IPS DF 19.7 (cell line): ENCODE results near the gene ATG13.
"Not testable (repeated sequence)": the region's sequence is repeated elsewhere in the genome, so short reads cannot be mapped to it uniquely, and the experiment has no call there.

Source experiments
- DNase-seq: peaks from one replicate; pipeline ENCODE4 v3.0.0-alpha.2; 2013; ENCODE audit warnings: low read depth, low spot score

The ATG13 gene

DNA sequence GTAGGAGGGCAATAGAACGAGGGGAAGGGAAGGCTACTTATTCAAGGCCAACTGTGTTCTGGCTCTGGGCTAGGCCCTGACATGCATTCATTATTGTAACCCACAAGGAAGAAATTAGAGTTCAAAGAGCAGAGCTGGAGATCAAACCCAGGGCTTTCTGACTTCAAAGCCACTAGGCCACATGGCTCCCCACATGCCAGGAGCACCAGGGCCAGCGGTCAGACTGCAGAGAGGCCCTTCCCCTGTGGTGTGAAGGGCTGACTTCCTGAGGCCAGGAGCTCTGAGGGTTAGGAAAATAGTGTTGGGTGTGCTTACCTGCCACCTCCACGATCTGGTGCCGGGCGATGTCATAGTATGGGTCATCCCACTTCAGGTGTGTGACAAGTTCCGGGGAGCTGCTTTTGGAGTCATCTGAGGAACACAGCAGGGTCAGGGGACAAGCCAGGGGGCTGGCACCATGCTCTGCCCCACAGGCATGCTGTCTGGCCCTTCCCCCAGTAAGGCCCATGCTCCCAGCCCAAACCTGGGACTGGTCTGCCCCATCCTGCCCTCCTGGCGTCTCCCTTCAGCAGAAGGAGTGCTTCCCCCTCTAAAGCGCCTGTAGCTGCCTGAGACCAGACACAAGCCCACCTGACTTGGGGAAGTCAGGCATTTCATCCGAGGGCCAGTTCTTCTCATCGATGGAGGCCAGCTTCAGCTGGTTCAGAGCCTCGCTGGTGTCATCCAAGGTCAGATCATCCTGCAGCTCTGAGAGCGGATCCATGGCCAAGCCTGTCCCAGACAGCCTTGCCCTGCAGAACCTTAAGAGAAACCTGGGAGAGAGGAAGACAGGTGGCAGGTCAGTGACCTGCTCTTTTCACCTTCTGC is 78.2 kb downstream of the ATG13 start:
- DNase-seq, result no peak

DNA sequence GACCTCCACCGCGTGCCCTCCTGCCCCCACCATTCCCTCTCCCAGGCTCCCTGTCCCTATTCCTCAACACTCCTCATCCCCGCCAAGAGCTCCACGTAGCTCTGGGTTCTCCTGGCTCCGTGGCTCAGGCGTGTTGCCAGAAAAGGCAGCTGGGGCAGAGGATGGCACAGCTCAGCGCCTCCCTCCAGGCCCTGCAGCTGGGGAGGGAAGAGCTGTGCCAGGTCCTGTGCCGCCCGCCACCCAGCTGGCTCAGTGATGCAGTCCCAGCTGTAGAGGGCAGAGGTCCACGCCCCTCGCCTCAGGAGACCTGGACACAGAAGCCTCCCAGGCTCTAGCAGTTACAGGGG is 78.8 kb downstream of the ATG13 start:
- no peak for DNase-seq

DNA sequence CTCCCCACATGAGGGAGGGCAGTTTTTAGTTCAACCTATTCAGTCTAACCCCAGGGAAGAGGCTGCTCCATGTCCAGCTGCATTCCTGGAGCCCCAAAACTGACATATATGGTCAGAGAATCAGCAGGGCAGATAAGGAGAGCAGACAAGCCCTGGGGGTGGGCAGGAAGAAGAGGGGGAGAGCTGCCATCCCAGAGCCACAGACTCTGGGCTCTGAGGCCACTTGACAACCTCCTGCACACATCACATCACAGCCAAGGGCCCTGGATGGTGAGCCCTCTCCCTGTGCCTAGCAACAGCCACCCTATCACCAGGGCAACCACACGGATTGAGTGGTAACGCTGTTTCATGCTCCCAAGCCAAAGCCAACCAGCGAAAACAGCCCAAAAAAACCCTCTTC is 80.0 kb downstream of the ATG13 start:
- no peak for DNase-seq

DNA sequence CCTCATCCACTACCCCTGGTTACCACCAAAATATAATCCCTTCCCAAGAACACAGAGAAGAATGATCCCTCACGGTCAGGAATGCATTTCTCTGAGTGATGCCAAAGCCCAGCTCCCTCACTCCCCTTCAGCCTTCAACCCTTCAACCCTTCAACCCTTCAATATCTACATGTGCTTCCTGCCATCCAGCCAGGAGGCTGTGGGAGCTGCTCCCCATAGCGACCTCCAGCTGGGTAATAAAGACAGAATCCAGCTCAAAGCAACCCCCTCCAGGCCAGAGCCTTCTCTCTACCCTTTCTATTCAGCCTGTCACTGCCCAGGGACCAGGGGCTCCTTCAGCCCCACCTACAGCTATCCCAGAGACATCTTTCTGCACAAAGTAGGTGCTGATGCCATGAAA is 80.4 kb downstream of the ATG13 start:
- no peak for DNase-seq

DNA sequence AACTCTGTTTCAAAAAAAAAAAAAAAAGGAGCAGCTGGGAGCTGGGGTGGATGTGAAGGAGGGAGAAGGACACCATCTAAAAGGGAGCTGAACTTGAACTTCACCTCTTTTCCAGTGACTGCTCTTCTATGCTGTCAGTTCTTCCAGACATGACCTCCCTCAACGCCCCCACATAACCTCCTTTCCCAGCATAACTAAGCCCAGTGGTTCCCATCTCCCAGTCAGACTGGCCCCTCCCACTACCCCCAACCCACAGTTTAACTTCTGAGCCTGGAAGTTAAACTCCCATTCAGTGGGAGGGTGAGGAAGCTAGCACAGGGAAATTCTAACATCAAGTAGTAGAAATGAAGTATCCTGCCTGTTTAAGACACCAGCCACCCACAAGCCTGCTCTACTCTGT is 81.2 kb downstream of the ATG13 start:
- no peak for DNase-seq

DNA sequence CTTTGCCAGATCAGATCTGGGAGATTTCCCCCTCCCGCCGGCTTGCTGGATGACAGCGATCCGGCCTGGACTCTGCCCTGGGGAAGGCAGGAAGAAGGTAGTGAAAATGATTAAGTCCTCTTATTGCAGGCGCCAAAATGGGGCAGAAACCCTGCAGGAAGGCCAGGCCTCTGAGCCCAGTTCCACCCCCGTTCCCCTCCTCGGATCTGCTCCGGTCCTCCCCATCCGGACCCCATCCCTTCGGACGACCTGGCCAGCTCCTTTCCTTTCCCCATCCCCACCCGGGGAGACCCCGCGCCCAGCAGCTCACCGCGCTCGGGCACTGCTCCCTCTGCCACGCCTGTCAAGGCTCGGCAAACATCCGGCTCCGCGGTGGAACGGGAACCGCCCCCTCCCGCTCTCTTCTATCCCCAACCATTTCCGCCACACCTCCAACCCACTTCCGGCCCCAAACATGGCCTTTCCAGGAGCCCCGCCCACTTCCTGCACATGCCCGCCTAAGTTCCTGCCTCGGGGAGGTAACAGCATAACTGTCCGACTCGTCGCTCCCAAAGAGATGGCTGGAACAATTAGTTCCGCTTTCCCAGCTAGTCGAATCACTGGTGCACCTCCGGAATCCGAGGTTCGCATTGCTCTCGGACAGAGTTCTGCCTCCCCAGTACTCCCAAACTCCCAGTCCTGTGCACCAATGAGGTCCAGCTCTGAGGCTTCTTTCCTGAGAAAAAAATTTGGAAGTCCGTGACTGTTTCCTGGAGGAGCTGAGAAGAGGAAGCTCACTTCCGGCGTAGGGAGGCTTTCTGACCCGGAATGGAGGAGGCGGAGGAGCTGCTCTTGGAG is 83.1 kb downstream of the ATG13 start, which contains the start of the genes ARHGAP1 and ZNF408:
Gene ARHGAP1, minus strand, starts transcription at position 379 of the 837 bp plus-strand sequence. CDS start 4,512 bp downstream, outside the sequence.
Gene ZNF408, plus strand, starts transcription at position 791 of the 837 bp plus-strand sequence. Its CDS starts 17 bp downstream, at position 808.
- DNase-seq, result peak; percentile 89

DNA sequence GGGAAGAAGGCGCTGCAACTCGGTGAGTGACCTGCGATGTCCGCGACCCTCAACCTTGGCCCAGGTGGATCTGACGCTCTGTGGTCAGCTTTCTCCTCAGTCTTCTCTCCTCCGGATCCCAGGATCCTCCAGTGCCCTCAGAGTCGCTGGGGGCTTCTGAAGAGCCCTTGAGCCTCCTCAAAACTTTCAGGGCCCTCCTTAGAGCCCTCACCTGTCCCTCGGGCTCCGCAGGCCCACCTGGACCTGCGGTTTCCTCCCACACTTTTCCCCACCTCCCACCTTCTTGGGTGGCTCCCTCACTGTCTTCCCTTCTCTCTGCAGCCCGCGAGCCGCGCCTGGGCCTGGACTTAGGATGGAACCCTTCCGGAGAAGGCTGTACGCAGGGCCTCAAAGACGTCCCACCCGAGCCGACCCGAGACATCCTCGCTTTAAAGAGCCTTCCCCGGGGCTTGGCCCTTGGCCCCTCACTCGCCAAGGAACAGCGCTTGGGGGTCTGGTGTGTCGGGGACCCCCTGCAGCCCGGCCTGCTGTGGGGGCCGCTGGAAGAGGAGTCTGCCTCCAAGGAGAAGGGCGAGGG is 83.8 kb downstream of the ATG13 start:
- DNase-seq, result no peak

DNA sequence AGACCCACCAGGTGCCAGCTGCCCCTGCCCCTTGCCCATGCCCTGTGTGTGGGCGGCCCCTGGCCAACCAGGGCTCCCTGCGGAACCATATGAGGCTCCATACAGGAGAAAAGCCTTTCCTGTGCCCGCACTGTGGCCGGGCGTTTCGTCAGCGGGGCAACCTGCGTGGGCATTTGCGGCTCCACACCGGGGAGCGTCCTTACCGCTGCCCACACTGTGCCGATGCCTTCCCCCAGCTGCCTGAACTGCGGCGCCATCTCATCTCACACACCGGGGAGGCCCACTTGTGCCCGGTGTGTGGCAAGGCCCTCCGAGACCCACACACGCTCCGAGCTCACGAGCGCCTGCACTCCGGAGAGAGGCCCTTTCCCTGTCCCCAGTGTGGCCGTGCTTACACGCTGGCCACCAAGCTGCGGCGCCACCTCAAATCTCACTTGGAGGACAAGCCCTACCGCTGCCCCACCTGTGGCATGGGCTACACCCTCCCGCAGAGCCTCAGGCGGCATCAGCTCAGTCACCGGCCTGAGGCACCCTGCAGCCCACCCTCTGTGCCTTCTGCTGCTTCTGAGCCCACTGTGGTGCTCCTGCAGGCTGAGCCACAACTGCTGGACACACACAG is 87.8 kb downstream of the ATG13 start:
- DNase-seq, result no peak

DNA sequence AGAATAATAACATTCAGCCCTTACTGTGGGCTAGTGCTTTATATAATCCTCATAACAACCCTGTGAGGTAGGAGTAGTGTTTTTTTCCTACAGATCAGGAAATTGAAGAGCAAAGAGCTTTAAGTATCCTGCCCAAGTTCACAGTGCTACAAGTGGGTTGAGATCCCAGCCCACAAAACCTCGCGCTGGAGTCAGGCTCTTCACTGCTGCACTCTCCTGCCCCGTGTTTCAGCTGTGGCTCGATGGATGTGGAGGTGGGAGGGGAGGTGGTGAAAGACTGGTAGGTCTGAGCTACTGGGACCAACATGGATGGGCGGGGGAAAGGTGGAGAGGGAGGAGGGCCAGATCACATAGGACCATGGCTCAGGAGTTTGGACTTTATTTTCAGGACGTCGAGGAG is 89.5 kb downstream of the ATG13 start:
- DNase-seq, result no peak

DNA sequence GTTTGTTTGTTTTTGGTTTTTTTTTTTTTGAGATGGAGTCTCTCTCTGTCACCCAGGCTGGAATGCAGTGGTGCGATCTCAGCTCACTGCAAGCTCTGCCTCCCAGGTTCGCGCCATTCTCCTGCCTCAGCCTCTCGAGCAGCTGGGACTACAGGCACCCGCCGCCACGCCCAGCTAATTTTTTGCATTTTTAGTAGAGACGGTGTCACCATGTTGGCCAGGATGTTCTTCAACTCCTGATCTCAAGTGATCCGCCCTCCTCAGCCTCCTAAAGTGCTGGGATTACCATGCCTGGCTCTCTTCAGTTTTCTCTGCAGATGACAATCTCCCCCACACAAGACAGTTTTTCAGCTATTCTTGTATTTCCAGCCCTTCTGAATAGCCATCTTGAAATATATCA is 92.0 kb downstream of the ATG13 start:
- not testable (repeated sequence) for DNase-seq

DNA sequence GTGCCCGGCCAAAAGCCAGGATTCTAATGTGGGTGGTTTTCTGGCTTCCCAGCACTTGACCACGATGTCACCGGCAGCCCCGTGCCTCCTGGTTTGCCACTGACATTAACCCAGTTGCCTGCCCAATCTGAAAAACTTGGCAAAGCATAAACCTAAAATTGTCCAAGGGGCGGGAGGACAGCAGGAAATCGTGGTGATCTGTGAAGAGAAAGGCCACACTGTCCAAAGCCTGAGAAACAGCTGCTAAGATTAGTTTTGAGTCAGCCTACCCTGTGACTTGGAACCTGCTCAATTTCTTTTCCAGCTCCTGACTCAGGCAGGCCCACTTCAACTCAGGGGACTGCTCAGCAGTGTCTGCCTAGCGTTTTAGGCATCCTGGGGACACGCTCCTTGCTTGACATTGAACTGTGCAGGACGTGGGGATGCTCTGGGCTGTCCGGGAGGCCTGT is 93.5 kb downstream of the ATG13 start:
- no peak for DNase-seq

DNA sequence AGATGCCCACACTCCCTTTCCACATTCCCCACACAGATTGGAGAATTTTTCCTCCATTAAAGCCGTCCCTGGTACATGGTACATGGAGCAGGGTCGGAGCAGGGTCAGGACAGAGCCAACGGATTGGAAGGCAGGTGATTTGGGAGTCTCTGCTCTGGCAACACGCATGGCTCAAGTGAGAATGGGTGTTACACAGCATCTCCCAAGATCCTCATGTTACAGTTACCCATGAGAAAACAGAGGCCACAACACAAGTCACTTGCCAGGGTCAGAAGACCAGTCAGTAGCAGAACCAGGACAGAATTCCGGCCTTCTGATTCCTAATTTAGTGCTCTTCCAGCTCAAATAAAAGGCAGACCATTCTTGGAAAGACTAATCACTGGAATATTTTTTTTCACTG is 94.0 kb downstream of the ATG13 start:
- DNase-seq, result no peak

DNA sequence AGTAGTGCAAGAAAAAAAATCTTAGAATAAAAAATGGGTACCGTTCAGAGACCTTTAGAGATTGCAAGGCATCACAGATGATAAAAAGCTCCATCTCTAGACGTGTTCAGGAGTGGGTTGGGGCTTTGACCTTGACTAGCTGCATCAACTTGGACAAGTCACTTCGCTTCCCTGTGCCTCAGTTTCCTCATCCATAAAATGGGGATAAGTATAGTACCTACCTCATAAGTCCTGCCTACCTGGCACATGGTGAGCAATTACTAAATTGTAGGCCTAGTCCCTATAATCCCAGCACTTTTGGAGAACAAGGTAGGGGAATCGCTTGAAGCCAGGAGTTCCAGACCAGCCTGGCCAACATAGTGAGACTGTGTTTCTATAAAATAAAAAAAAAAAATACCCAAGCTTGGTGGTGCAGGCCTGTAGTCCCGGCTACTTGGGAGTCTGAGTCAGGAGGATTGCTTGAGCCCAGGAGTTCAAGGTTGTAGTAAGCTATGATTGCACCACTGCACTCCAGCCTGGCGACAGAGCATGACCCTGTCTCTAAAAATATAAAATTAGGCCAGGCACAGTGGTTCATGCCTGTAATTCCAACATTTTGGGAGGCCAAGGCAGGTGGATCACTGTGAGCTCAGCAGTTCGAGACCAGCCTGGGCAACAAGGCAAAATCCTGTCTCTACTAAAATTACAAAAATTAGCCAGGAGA is 95.7 kb downstream of the ATG13 start:
- no peak for DNase-seq

DNA sequence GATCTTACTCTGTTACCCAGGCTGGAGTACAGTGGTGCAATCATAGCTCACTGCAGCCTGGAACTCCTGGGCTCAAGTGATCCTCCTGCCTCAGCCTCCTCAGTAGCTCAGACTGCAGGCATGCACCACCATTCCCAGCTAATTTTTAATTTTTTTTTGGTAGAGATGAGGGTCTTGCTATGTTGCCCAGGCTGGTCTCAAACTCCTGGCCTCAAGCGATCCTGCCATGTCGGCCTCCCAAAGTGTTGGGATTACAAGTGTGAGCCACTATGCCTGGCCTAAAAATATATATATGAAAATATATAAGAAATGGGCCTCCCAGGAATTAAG is 100.4 kb downstream of the ATG13 start:
- not testable (repeated sequence) for DNase-seq

DNA sequence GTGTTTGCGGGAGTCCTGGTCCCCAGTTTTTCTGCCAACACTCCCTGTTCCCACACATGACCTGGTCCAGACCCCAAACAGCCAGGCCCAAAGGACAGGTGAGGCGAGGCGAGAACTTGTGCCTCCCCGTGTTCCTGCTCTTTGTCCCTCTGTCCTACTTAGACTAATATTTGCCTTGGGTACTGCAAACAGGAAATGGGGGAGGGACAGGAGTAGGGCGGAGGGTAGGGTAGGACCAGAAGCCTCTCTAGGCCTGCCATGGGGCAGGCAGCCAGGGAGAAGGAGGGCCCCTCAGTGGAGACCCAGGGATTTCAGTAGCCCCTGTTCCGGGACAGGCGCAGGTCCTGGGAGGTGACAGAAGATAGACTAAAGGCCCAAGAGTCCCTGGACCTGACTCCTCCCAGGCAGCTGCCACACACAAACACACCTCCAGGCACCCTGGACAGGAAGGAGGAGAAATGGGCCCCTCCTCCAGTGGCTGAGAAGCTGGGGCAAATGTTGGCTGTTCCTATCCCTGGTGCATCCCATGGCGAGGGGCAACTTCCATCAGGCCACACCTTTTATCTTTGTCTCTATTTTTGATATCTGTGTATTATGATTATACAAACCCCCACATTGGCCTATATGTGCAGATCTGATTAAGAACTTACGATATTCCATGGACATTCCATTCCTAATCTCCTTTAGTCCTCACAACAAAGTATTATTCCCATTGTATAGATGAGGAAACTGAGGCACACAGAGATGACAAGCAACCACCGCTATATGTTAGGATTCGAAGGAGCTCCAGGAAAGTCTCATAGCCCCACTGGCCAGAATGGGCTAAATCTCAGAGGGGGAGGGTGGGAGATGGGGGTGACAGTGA is 101.0 kb downstream of the ATG13 start:
- DNase-seq, result no peak

DNA sequence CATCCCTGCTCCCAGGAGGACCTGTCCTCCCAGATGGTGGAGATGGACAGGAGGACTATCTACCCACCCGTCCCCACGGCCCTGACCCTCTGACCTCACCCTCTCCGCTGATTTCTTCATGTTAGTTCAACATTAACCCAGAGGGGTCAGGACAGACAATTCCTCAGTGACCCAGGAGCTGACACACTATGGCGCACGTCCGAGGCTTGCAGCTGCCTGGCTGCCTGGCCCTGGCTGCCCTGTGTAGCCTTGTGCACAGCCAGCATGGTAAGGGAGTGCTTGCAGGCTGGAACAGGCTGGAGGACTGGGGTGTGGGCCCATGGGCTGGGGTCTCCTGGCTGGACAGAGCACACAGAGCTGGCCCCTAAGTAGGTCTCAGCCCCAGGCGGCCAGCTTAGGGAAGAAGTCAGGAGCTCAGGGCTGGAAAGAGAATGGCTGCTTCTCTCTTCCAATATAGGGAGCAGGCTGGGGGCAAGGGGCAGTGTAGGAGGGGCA is 101.7 kb downstream of the ATG13 start, which contains the start of gene F2:
Gene F2, plus strand, starts transcription at position 166 of the 495 bp plus-strand sequence. Its CDS starts 23 bp downstream, at position 189.
- no peak for DNase-seq

DNA sequence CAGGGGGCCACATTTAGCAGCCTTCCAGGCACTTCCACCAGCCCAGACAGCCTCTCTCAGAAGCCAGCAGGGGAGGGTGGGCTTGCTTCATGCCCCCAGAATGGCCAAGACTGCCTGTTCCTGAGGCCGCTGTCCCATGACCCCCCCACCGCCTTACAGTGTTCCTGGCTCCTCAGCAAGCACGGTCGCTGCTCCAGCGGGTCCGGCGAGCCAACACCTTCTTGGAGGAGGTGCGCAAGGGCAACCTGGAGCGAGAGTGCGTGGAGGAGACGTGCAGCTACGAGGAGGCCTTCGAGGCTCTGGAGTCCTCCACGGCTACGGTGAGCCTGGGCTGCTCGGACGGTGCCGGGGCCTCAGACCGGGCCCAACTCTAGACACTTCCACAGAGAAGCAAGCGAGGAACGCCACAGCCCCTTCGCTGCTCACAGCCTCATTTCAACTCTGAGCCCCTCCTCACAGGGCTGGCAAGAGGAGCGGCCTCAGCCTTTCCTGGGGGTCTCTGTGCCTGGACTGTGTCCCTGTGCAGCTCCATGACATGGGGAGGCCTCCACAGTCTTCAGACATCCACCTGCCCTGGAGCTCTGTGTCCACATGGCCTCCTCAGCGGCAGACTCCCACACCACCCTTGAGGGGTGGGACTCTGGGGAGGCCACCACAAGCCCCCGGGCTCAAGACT is 102.3 kb downstream of the ATG13 start:
- no peak for DNase-seq

DNA sequence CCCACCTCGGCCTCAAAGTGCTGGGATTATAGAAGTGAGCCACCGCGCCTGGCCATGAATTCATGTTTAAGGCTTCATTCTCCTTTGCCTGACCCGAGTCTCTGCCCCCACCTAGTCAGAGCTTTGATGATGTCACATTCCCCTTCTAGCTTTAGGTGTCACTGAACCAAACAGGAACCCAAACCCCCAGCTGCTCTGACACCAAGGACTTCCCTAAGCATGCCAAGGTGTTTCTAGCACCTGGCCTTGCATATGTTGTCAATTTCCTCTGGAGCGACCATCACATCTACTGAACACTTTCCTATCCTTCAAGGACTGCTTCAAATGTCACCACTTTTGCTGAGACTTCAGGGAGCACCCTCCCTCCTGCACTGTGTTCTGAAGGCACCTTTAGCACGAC is 103.9 kb downstream of the ATG13 start:
- DNase-seq, result no peak

DNA sequence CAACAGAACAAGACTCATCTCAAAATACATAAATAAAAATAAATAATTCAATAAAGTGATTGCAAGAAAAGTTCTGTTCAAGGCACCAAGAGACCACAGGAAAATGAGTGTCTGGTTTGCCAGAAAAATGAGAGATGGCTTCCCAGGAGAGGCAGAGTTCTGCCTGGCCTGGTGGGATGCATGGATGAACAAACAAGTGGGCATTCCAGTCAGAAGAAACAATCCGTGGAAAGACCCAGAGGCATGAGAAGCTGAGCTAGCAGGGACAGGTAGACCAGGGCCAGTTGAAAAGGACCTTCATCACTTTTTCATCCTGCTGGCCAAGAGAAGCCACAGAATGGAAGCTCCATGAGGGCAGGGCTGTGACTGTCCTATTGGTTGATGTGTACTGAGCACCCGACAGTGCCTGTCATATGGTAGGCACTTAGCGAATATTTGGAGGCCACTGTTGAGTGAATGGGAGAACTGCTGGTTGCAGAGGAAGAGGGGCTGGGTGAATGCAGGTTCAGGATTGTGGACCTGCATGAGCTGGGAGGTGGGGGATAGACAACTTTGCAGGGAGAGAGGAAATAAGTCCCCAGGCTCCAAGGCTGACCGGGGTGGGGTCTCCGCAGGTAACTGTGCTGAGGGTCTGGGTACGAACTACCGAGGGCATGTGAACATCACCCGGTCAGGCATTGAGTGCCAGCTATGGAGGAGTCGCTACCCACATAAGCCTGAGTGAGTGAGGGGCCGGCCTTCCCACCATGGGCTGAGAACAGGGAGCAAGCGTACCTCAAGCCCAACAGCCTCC is 105.4 kb downstream of the ATG13 start:
- DNase-seq, result no peak
